ENCODE results near the gene FUS.

DNA sequence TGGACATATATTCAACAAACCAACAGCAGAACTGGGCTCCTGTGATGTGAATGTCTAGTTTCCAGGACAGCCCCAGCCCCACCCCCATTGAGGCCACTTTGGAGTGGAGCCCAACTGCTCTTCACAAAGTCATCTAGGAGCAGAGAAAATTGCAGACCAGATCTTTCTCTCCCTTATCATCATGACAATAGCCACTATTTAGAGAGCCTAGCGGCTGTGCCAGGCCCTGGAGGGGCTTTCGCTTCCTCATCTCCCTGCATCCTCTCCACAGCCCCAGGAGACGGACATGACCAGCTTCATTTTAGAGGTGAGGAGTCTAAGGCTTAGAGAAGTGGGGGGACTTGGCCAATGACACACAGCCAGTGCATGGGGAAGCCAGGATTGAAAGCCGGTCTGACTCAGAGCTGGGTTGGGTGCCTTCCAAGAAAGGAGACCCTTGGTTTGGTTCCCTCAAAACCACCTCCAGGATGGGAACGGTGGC, 45.8 kb upstream of the FUS start:
- TF ChIP-seq, protein P1, sequence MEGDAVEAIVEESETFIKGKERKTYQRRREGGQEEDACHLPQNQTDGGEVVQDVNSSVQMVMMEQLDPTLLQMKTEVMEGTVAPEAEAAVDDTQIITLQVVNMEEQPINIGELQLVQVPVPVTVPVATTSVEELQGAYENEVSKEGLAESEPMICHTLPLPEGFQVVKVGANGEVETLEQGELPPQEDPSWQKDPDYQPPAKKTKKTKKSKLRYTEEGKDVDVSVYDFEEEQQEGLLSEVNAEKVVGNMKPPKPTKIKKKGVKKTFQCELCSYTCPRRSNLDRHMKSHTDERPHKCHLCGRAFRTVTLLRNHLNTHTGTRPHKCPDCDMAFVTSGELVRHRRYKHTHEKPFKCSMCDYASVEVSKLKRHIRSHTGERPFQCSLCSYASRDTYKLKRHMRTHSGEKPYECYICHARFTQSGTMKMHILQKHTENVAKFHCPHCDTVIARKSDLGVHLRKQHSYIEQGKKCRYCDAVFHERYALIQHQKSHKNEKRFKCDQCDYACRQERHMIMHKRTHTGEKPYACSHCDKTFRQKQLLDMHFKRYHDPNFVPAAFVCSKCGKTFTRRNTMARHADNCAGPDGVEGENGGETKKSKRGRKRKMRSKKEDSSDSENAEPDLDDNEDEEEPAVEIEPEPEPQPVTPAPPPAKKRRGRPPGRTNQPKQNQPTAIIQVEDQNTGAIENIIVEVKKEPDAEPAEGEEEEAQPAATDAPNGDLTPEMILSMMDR (IDR thresholded peaks at IDR 0.05), result no peak
- TF ChIP-seq POLR2AphosphoS5 (IDR thresholded peaks at IDR 0.05) (no peak), POLR2A (IDR thresholded peaks at IDR 0.05) (no peak)

Measured in prostate gland (tissue), 2 donors.